KMS-11 (cell line): ENCODE measurements around the gene ASB5.

Source experiments
- H2AFZ ChIP-seq: fragments of 200-600 bp; sonication (generic); 2 replicates; pipeline ENCODE4 v1.6.1; 2016; ENCODE audit warnings: antibody characterized with exemption, mixed run types, low read depth
- H3K27ac ChIP-seq: fragments of 200-600 bp; sonication (generic); 2 replicates; pipeline ENCODE4 v1.6.1; 2016; ENCODE audit warnings: mild to moderate bottlenecking, mixed run types
- H3K27me3 ChIP-seq: fragments of 200-600 bp; sonication (generic); 2 replicates; pipeline ENCODE4 v1.6.1; 2017; ENCODE audit warnings: mild to moderate bottlenecking, low read depth, mixed run types, moderate library complexity; ENCODE audit not compliant: insufficient read depth
- H3K36me3 ChIP-seq: fragments of 200-600 bp; sonication (generic); 2 replicates; pipeline ENCODE4 v1.6.1; 2017; ENCODE audit warnings: mild to moderate bottlenecking, mixed run types; ENCODE audit not compliant: insufficient read depth
- H3K4me1 ChIP-seq: fragments of 200-600 bp; sonication (generic); 2 replicates; pipeline ENCODE4 v1.6.1; 2016; ENCODE audit warnings: mild to moderate bottlenecking, low read depth, mixed run types; ENCODE audit not compliant: poor library complexity, severe bottlenecking
- H3K4me2 ChIP-seq: fragments of 200-600 bp; sonication (generic); 2 replicates; pipeline ENCODE4 v1.7.0; 2016; ENCODE audit warnings: mild to moderate bottlenecking, mixed run types
- H3K4me3 ChIP-seq: fragments of 200-600 bp; sonication (generic); IDR thresholded peaks from 2 replicates; pipeline ENCODE4 v1.6.1; 2017; ENCODE audit warnings: low read depth, low read length, mixed read lengths; ENCODE audit not compliant: insufficient read depth
- H3K79me2 ChIP-seq: fragments of 200-600 bp; sonication (generic); 2 replicates; pipeline ENCODE4 v1.6.1; 2016; ENCODE audit warnings: low read depth, mixed run types; ENCODE audit not compliant: insufficient read depth
- H3K9ac ChIP-seq: fragments of 200-600 bp; sonication (generic); 2 replicates; pipeline ENCODE4 v1.6.1; 2016; ENCODE audit warnings: mild to moderate bottlenecking, mixed run types
- H4K20me1 ChIP-seq: fragments of 200-600 bp; sonication (generic); 2 replicates; pipeline ENCODE4 v1.6.1; 2016; ENCODE audit warnings: mild to moderate bottlenecking, mixed run types; ENCODE audit not compliant: insufficient read depth
- TF ChIP-seq, protein P1 (sequence below): fragments of 200-600 bp; sonication (generic); conservative IDR thresholded peaks from 2 replicates; pipeline ENCODE4 v1.6.1; 2017; ENCODE audit warnings: low read depth, mild to moderate bottlenecking, antibody characterized with exemption, low read length, moderate library complexity, mixed read lengths

The ASB5 gene

DNA sequence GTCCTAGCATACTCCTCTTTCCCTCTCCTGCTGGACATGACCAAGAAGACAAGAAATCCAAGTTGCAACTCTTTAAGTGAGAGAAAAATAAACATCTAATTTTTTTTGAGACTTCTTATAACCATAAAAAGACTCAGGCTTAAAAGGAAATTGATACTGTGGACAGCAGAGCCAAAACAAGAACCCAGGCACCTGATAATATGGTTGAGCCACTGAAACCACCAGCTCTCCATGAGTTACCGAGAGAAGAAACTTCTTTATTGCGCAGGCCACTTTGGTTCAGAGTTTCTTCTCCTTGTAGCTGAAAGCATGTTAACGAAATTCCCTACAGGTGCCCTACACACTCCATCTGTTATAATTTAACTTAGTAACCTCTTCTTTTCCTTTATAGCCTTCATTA, 39.4 kb upstream of the ASB5 start:
- Histone ChIP-seq H3K9ac (no peak overlapping the region), H3K4me2 (peak overlapping the region; percentile 40), H2AFZ (no peak overlapping the region), H3K36me3 (no peaks in the 10 kb centered on the region), H3K4me1 (peaks cover 36% of the 10 kb centered on the region), H3K27ac (no peak overlapping the region; the same call in 1 of the 2 replicates), H3K4me3 (no peak overlapping the region), H4K20me1 (no peaks in the 10 kb centered on the region), H3K79me2 (no peaks in the 10 kb centered on the region), H3K27me3 (no peaks in the 10 kb centered on the region; the same call in 1 of the 2 replicates)
- TF ChIP-seq, protein P1, sequence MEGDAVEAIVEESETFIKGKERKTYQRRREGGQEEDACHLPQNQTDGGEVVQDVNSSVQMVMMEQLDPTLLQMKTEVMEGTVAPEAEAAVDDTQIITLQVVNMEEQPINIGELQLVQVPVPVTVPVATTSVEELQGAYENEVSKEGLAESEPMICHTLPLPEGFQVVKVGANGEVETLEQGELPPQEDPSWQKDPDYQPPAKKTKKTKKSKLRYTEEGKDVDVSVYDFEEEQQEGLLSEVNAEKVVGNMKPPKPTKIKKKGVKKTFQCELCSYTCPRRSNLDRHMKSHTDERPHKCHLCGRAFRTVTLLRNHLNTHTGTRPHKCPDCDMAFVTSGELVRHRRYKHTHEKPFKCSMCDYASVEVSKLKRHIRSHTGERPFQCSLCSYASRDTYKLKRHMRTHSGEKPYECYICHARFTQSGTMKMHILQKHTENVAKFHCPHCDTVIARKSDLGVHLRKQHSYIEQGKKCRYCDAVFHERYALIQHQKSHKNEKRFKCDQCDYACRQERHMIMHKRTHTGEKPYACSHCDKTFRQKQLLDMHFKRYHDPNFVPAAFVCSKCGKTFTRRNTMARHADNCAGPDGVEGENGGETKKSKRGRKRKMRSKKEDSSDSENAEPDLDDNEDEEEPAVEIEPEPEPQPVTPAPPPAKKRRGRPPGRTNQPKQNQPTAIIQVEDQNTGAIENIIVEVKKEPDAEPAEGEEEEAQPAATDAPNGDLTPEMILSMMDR = no peak

DNA sequence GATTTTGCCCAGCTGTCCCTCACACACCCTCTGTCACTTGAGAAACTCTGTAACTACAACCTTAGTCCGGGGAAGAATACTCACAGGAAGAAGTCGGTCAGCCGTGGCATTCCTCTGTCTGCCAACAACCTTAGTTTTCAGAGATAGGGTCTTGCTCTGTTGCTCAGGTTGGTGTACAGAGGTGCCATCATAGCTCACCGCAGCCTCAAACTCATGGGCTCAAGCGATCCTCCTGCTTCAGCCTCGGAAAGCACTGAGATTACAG, 38.6 kb upstream of the ASB5 start:
- no peak overlapping the region for H2AFZ ChIP-seq
- no peaks in the 10 kb centered on the region for H3K79me2 ChIP-seq
- no peak overlapping the region for H3K27ac ChIP-seq
- peak overlapping the region; percentile 40; the same call in 1 of the 2 replicates for H3K4me2 ChIP-seq
- H3K27me3 ChIP-seq = no peaks in the 10 kb centered on the region
- H3K4me3 ChIP-seq = no peak overlapping the region
- no peak overlapping the region for H3K9ac ChIP-seq
- H3K4me1 ChIP-seq = peaks cover 36% of the 10 kb centered on the region
- TF ChIP-seq, protein P1 = no peak
- no peaks in the 10 kb centered on the region for H4K20me1 ChIP-seq
- no peaks in the 10 kb centered on the region for H3K36me3 ChIP-seq

DNA sequence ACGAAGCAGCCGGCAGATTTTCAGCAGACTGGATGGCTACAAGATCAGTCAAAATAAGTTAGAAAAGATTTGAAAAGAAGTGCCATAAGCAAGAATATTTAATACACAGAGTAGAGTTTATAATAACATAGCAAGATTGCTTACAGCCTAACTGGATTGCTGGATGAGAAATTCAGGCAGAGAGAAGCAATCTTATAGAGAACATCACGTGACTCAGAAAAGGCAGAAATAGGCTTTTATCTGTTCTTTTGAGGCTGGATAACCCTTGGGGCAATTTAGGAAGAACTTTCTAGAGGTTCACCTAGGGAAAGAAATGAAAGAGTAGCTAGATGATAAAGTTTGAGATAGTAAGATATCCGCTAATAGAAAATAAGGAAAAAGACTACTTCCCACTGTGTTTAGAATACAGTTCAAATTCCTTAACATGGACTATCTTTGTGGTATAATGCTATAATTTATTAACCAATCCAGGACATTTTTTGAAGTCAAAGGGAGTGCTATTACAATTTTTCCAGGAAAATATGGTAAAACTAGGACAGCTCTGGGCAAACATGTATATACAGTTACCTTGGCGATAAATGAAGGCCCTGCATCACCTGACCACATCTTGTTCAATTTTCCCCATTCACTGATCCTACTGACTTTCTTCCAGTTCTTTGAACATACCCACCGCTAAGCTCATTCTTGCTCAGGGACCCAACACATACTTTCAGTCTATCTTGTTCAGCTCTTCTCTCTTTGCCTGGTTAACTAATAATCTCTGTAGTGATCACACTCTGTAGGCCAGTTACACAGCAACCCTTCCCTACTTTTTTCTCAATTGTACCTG, 38.0 kb upstream of the ASB5 start:
- H3K36me3 ChIP-seq = no peaks in the 10 kb centered on the region
- H4K20me1 ChIP-seq = no peaks in the 10 kb centered on the region
- H3K4me3 ChIP-seq = no peak overlapping the region
- H3K27ac ChIP-seq = no peak overlapping the region
- H3K9ac ChIP-seq = no peak overlapping the region
- H2AFZ ChIP-seq = no peak overlapping the region
- no peaks in the 10 kb centered on the region for H3K27me3 ChIP-seq
- peaks cover 36% of the 10 kb centered on the region for H3K4me1 ChIP-seq
- no peak overlapping the region for H3K4me2 ChIP-seq
- TF ChIP-seq, protein P1 = no peak
- H3K79me2 ChIP-seq = no peaks in the 10 kb centered on the region

DNA sequence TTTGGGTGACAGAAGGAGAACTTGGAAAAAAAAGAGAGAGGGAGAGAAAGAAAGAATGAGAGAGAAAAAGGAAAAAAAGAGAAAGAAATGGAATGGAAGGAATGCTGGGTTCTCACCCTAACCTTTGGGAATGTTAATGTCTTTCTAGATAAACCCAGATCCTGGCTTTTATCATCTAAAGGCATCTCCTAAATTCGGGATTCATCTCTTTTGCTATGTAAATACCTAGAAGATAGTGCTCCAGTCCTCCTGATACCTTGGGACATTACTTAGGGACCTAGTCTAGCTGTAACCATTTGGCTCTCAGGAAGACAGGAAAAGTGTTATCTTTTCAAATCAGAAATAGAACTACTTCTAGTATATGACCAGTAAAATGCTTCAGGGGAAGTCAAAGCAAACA, 34.9 kb upstream of the ASB5 start:
- TF ChIP-seq, protein P1 = no peak
- Histone ChIP-seq H3K9ac (no peak overlapping the region), H3K79me2 (no peaks in the 10 kb centered on the region), H3K4me2 (no peak overlapping the region), H3K27ac (no peak overlapping the region), H3K4me1 (peaks cover 19% of the 10 kb centered on the region), H3K36me3 (no peaks in the 10 kb centered on the region), H3K4me3 (no peak overlapping the region), H2AFZ (no peak overlapping the region), H4K20me1 (no peaks in the 10 kb centered on the region), H3K27me3 (no peaks in the 10 kb centered on the region)
